D721Med (cell line): ENCODE data around the gene SPAG16.

ENCODE experiments used
- DNase-seq: peaks from one replicate; pipeline ENCODE4 v3.0.0; 2011; ENCODE audit warnings: low spot score; ENCODE audit not compliant: insufficient read length
- FAIRE-seq: peaks from 2 replicates; lab custom pipeline; 2011; peaks lifted over from hg19 to GRCh38; lab: Jason Lieb, UNC
- TF ChIP-seq, protein P1 (sequence below): IDR thresholded peaks from 2 replicates; pipeline ENCODE4 v1.5.1; 2012; ENCODE audit warnings: mild to moderate bottlenecking, control low read depth; ENCODE audit not compliant: insufficient read depth; ENCODE audit errors: missing control alignments

The SPAG16 gene

DNA sequence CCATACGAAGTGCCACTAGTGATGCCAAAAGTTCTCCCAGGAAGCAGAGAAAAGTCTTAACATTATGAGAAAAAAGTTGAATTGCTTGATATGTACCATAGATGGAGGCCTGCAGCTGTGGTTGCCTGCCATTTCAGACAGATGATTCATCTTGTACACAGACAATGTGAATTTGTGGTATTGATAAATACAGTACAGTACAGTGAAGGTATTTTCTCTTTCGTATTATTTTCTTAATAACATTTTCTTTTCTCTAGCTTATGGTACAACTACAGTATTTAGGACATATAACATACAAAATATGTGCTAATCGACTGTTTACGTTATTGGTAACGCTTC lies 1093.0 kb downstream of the SPAG16 start:
- TF ChIP-seq, protein P1, sequence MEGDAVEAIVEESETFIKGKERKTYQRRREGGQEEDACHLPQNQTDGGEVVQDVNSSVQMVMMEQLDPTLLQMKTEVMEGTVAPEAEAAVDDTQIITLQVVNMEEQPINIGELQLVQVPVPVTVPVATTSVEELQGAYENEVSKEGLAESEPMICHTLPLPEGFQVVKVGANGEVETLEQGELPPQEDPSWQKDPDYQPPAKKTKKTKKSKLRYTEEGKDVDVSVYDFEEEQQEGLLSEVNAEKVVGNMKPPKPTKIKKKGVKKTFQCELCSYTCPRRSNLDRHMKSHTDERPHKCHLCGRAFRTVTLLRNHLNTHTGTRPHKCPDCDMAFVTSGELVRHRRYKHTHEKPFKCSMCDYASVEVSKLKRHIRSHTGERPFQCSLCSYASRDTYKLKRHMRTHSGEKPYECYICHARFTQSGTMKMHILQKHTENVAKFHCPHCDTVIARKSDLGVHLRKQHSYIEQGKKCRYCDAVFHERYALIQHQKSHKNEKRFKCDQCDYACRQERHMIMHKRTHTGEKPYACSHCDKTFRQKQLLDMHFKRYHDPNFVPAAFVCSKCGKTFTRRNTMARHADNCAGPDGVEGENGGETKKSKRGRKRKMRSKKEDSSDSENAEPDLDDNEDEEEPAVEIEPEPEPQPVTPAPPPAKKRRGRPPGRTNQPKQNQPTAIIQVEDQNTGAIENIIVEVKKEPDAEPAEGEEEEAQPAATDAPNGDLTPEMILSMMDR: no peak
- no peak for FAIRE-seq

DNA sequence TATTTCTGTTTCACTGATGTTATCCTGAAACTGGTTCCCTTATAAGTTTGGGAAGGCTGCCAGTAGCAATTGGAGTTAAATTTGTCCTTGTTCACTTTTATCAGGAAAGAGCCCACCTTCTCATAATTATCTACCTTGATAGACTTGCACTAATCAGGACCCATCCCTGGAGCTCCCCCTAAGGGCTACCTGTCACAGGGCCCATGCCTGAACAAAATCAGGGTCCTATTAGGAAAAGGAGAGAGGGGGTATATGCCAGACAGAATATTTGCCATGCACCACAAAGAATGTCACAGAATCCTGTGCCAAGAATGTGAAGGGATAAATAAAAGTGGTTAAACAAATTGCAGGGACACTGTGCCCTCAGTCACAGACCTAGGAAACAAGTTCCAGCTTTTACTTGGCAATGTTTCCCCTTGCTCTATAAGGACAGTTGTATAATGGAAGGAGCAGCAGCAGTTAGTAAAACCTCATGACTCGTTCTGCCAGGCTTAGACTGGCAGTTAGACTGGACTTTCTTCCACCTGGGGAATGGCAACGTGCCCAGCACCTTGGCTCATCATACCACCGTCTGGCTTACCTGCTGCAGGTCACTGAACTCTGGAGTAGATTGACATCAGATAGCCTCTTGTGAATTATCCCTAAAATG lies 1094.3 kb downstream of the SPAG16 start:
- FAIRE-seq: no peak
- no peak for DNase-seq
- TF ChIP-seq, protein P1: no peak

More for the DNA sequence above, 1093.0 kb downstream of the SPAG16 start:
- no peak for DNase-seq

DNA sequence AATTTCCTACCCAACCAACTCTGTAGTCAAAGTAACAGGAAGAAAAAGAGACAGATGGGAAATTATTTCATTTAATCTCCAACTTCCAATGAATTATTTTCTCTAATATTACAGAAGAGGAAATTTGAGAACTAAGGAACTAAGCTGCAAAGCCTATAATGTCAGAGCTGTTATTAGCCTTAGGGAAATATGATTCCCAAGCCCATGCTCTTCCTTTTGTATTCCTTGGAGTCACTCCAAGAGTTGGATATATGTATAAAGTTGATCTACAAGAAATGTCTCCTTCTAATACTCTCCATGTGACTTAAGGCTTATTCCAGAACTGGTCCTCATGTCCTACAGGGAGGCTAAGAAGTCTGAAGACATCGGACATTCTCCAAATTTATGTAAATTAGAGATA lies 1095.0 kb downstream of the SPAG16 start:
- no peak for FAIRE-seq
- no peak for DNase-seq
- TF ChIP-seq, protein P1: no peak

DNA sequence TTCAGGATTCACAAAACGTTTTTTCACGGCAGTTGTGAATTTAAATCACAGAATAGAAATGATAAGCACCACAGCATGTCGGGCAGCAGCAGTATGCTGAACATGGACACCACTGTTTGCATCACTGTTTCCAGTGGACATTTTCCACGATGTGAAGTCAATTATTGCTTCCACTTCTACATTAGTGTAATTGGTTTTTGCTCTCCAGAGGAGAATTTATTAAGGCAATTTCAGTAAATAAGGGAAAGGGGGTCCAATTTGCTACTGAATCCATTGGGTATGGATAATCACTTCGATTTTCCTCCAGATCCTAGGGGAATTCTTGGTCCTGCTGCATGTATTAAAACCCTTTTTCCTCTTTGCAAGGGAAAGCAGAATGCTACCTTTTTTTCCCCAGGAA lies 1096.4 kb downstream of the SPAG16 start:
- TF ChIP-seq, protein P1: no peak
- no peak for DNase-seq
- no peak for FAIRE-seq

DNA sequence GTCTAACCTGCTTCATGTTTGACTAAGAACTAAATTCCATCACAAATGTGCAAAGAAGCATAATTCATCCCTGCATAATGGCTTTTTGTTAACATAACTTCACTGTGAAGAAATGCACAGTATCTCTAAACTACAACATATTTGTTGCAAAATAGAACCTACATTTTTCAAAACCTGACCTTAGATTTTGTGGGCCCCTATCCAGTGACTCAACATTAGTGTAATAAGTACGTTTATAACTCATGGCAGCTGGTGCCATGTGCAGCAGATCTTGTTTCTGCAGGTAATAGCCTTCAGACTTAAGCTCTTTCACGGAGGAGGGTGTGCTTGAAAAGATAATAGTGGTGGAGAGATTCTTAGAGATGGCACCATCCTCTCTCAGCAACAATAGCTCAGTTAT lies 1098.0 kb downstream of the SPAG16 start:
- FAIRE-seq: no peak
- TF ChIP-seq, protein P1: no peak
- no peak for DNase-seq

DNA sequence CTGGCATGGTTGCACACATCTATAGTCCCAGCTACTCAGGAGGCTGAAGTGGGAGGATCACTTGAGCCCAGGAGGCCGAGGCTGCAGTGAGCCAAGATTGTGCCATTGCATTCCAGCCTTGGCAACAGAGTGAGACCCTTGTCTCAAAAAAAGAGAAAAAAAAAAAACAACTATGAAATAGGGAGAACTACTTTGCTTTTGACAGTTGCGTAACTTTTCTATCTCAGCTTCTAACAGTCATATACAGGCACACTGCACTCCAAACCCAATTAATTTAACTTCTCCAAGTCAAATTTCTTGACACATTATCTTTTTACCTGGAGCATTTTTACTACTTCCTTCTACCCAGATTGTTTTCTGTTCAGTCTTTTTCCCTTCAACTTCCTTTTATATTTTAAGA lies 1102.5 kb downstream of the SPAG16 start:
- FAIRE-seq: no peak
- DNase-seq: no peak
- TF ChIP-seq, protein P1: no peak

DNA sequence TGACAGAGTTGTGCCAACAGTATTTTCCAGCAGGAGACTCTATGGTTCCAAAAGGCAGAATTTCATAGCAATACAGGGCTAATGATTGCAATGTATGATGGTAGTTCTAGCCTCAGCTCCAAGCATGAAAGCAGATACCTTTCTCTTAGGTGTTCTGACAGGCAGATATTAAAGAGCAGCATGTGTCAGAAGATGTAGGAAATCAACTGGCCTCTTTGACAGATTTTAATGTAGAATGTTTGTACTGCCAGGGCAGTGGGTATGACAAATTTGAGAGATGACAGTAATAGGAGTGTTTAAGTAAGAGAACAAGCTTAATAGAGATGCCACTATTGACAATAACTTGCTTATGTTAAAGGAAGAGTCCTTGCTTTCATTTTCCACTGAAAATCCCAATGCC lies 1105.1 kb downstream of the SPAG16 start:
- TF ChIP-seq, protein P1: no peak
- FAIRE-seq: no peak
- DNase-seq: no peak
